MM.1S (cell line): Measurements from ENCODE around the gene PITPNM1.
A peak's percentile ranks its signal among the peaks of the same experiment; 100 is the strongest.

Experiments
- DNase-seq: peaks from one replicate; pipeline ENCODE4 v3.0.0-alpha.2; 2015
- H2AFZ ChIP-seq: fragments of 300-600 bp; sonication (generic); 2 replicates; pipeline ENCODE4 v1.6.0; 2016; ENCODE audit warnings: antibody characterized with exemption, low read length
- H3F3A ChIP-seq: fragments of 300-600 bp; sonication (generic); 2 replicates; pipeline ENCODE4 v1.6.1; 2016; ENCODE audit warnings: mild to moderate bottlenecking, antibody characterized with exemption, low read length, moderate library complexity, mixed read lengths; ENCODE audit not compliant: insufficient read depth
- H3K27ac ChIP-seq: fragments of 300-600 bp; sonication (generic); 2 replicates; pipeline ENCODE4 v1.5.1; 2016; ENCODE audit warnings: mild to moderate bottlenecking, low read length
- H3K27me3 ChIP-seq: fragments of 300-600 bp; sonication (generic); replicated peaks from 2 replicates; pipeline ENCODE4 v1.6.0; 2016; ENCODE audit warnings: low read length; ENCODE audit not compliant: insufficient read depth
- H3K36me3 ChIP-seq: fragments of 300-600 bp; sonication (generic); replicated peaks from 2 replicates; pipeline ENCODE4 v1.6.1; 2016; ENCODE audit warnings: mild to moderate bottlenecking, low read length, mixed read lengths; ENCODE audit not compliant: insufficient read depth
- H3K4me1 ChIP-seq: fragments of 300-600 bp; sonication (generic); 2 replicates; pipeline ENCODE4 v1.6.1; 2016; ENCODE audit warnings: low read length, mixed read lengths
- H3K4me2 ChIP-seq: fragments of 300-600 bp; sonication (generic); 2 replicates; pipeline ENCODE4 v1.6.0; 2016; ENCODE audit warnings: low read depth, low read length
- H3K4me3 ChIP-seq: fragments of 300-600 bp; sonication (generic); 2 replicates; pipeline ENCODE4 v1.5.1; 2016; ENCODE audit warnings: low read length, mixed read lengths
- H3K79me2 ChIP-seq: fragments of 300-600 bp; sonication (generic); 2 replicates; pipeline ENCODE4 v1.6.1; 2016; ENCODE audit warnings: mixed run types, low read length, mixed read lengths
- H3K9ac ChIP-seq: fragments of 300-600 bp; sonication (generic); 2 replicates; pipeline ENCODE4 v1.6.1; 2016; ENCODE audit warnings: low read length, mixed read lengths
- H3K9me2 ChIP-seq: fragments of 300-600 bp; sonication (generic); replicated peaks from 2 replicates; pipeline ENCODE4 v1.6.1; 2016; ENCODE audit warnings: mild to moderate bottlenecking, low read length, mixed read lengths; ENCODE audit not compliant: insufficient read depth
- H3K9me3 ChIP-seq: fragments of 300-600 bp; sonication (generic); replicated peaks from 2 replicates; pipeline ENCODE4 v1.6.1; 2016; ENCODE audit warnings: mild to moderate bottlenecking, low read length, mixed read lengths; ENCODE audit not compliant: insufficient read depth
- H4K20me1 ChIP-seq: fragments of 300-600 bp; sonication (generic); 2 replicates; pipeline ENCODE4 v1.6.1; 2016; ENCODE audit warnings: mild to moderate bottlenecking, low read length, moderate library complexity, mixed read lengths; ENCODE audit not compliant: insufficient read depth
- CTCF ChIP-seq: fragments of 300-600 bp; sonication (generic); IDR thresholded peaks from 2 replicates; pipeline ENCODE4 v1.5.1; 2016; ENCODE audit warnings: antibody characterized with exemption, low read length, mixed read lengths
- EZH2 ChIP-seq: fragments of 300-600 bp; sonication (generic); optimal IDR thresholded peaks from 2 replicates; pipeline ENCODE3; 2017; ENCODE audit warnings: low read depth, mild to moderate bottlenecking, antibody characterized with exemption, low read length, mixed read lengths
- EZH2phosphoT487 ChIP-seq: fragments of 300-600 bp; sonication (generic); IDR thresholded peaks from 2 replicates; pipeline ENCODE4 v1.6.1; 2018; ENCODE audit warnings: antibody characterized with exemption, low read length

Gene PITPNM1

GRCh38 chr11:67464411-67465188, 40.6 kb downstream of the PITPNM1 start:
- Histone ChIP-seq H3K4me1 (peaks cover 12% of the 10 kb centered on the region), H3K79me2 (peaks cover 11% of the 10 kb centered on the region), H4K20me1 (no peaks in the 10 kb centered on the region), H3K36me3 (no peaks in the 10 kb centered on the region), H3K9me2 (no peaks in the 10 kb centered on the region), H3F3A (peaks cover 9% of the 10 kb centered on the region), H3K4me2 (peak overlapping the region; percentile 99), H3K27ac (peak overlapping the region; percentile 61), H3K4me3 (peak overlapping the region; percentile 99), H3K9me3 (no peaks in the 10 kb centered on the region), H3K9ac (peak overlapping the region; percentile 96), H2AFZ (peak overlapping the region; percentile 91), H3K27me3 (no peaks in the 10 kb centered on the region)
- DNase-seq: peak; percentile 93
- TF ChIP-seq EZH2: no peak
- TF ChIP-seq EZH2phosphoT487: no peak
- no peak for TF ChIP-seq CTCF

GRCh38 chr11:67463680-67464410, 41.3 kb downstream of the PITPNM1 start:
- H3K4me2 ChIP-seq: peak overlapping the region; percentile 92
- peak overlapping the region; percentile 65; the same call in 1 of the 2 replicates for H3K9ac ChIP-seq
- H3F3A ChIP-seq: peaks cover 9% of the 10 kb centered on the region
- H3K9me2 ChIP-seq: no peaks in the 10 kb centered on the region
- peaks cover 17% of the 10 kb centered on the region for H3K4me1 ChIP-seq
- no peaks in the 10 kb centered on the region for H3K27me3 ChIP-seq
- no peaks in the 10 kb centered on the region for H3K36me3 ChIP-seq
- H4K20me1 ChIP-seq: no peaks in the 10 kb centered on the region
- H3K9me3 ChIP-seq: no peaks in the 10 kb centered on the region
- no peak for DNase-seq
- peaks cover 11% of the 10 kb centered on the region for H3K79me2 ChIP-seq
- peak overlapping the region; percentile 91 for H2AFZ ChIP-seq
- TF ChIP-seq EZH2 (no peak), CTCF (no peak), EZH2phosphoT487 (no peak)
- H3K27ac ChIP-seq: no peak overlapping the region
- peak overlapping the region; percentile 63 for H3K4me3 ChIP-seq

- H3K9ac ChIP-seq: no peak overlapping the region
- H3K4me3 ChIP-seq: no peak overlapping the region
- H3K4me1 ChIP-seq: peaks cover 15% of the 10 kb centered on the region
- no peaks in the 10 kb centered on the region for H3K27me3 ChIP-seq
- H4K20me1 ChIP-seq: no peaks in the 10 kb centered on the region
- no peak overlapping the region for H3K4me2 ChIP-seq
- H3K27ac ChIP-seq: no peak overlapping the region
- H3K9me3 ChIP-seq: no peaks in the 10 kb centered on the region
- no peaks in the 10 kb centered on the region for H3K9me2 ChIP-seq
- TF ChIP-seq EZH2 (no peak), CTCF (no peak), EZH2phosphoT487 (no peak)
- no peak overlapping the region for H2AFZ ChIP-seq
- DNase-seq: no peak
- H3K79me2 ChIP-seq: peaks cover 11% of the 10 kb centered on the region
- no peaks in the 10 kb centered on the region for H3K36me3 ChIP-seq
- H3F3A ChIP-seq: peaks cover 9% of the 10 kb centered on the region
Observed at GRCh38 chr11:67463186-67463585, 42.0 kb downstream of the PITPNM1 start.
